Measurements from ENCODE around the gene DCAF5.

DNA sequence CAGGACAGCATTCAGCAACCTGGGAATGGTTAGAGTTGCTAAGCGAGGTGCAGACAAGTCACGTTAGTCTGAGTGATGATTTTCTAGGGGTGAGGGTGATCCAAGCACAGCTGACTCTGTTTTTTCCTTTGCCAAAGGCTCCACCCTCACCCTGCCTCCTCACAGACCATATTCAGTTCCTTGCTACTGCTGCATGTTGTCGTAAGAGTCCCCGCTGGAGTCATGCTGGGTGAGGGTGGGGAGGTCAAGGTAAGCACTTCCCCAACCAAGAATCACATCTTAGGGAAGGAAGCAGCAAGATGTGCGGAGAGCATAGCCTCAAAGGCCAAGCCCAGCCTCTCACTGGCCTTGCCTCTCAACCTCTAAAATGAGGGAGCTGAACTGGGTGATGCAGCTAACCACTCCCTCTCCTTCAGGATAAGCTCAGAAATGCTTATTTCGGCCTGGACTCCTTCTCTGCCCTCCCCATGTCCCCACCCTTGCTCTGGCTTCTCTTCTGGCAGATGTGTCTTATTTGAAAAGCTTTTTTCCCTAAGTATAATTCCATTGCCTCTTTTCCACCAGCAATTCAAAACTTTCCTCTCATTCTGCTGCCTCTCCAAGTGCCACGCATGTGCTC, 107.0 kb downstream of the DCAF5 start:
- TF ChIP-seq POLR2A (IDR thresholded peaks at IDR 0.05) (no peak), POLR2AphosphoS5 (IDR thresholded peaks at IDR 0.05) (no peak)
- TF ChIP-seq, protein P1, sequence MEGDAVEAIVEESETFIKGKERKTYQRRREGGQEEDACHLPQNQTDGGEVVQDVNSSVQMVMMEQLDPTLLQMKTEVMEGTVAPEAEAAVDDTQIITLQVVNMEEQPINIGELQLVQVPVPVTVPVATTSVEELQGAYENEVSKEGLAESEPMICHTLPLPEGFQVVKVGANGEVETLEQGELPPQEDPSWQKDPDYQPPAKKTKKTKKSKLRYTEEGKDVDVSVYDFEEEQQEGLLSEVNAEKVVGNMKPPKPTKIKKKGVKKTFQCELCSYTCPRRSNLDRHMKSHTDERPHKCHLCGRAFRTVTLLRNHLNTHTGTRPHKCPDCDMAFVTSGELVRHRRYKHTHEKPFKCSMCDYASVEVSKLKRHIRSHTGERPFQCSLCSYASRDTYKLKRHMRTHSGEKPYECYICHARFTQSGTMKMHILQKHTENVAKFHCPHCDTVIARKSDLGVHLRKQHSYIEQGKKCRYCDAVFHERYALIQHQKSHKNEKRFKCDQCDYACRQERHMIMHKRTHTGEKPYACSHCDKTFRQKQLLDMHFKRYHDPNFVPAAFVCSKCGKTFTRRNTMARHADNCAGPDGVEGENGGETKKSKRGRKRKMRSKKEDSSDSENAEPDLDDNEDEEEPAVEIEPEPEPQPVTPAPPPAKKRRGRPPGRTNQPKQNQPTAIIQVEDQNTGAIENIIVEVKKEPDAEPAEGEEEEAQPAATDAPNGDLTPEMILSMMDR (IDR thresholded peaks at IDR 0.05): no peak
